Cardiac muscle cell (in vitro differentiated cells and primary cell): ENCODE data around the gene POU2F2. TPM values are rescaled to one million over a fixed set of nuclear protein-coding genes. Genes with fewer than 3 reads are reported as not detected.

Source experiments
- DNase-seq, 2 donors: peaks; one replicate each; pipeline versions ENCODE4 v3.0.0 to v3.0.0-alpha.2; 2010 to 2017; ENCODE audit warnings: low read depth in 1 of 2, low spot score in 1 of 2
- H3K27ac ChIP-seq: fragments of 200-600 bp; sonication (generic); 2 replicates; pipeline ENCODE4 v1.5.1; 2016
- H3K27me3 ChIP-seq: fragments of 200-600 bp; sonication (generic); 2 replicates; pipeline ENCODE4 v1.6.0; 2016; ENCODE audit warnings: control low read depth
- H3K36me3 ChIP-seq: fragments of 200-600 bp; sonication (generic); 2 replicates; pipeline ENCODE4 v1.5.1; 2016; ENCODE audit warnings: control low read depth
- H3K4me1 ChIP-seq: fragments of 200-600 bp; sonication (generic); 2 replicates; pipeline ENCODE4 v1.8.1; 2017; ENCODE audit warnings: low read depth, mild to moderate bottlenecking, mixed run types
- H3K4me3 ChIP-seq: fragments of 200-600 bp; sonication (generic); 2 replicates; pipeline ENCODE4 v1.5.1; 2016; ENCODE audit warnings: mild to moderate bottlenecking
- H3K9me3 ChIP-seq: fragments of 200-600 bp; sonication (generic); 2 replicates; pipeline ENCODE4 v1.5.1; 2017; ENCODE audit warnings: low read depth, mild to moderate bottlenecking, control low read depth
- CTCF ChIP-seq: IDR thresholded peaks from 2 replicates; pipeline ENCODE4 v1.5.1; 2012; ENCODE audit warnings: low read depth, mild to moderate bottlenecking, low read length
- polyA plus RNA-seq: library from polyadenylated mRNA; unstranded; fragments of >200 nt; fragmentation: Nextera tagmentation; extraction: Ambion mirVana; gene quantifications from 2 replicates; pipeline ENCODE4 v1.2.1, GENCODE V29; 2016
- total RNA-seq: library from RNA; depleted of rRNA; stranded (reverse); fragments of >200 nt; gene quantifications from 2 replicates; pipeline ENCODE4 v1.2.3, GENCODE V29; 2016

The POU2F2 gene
- total and polyA plus RNA-seq, 2 experiments from 2014 or later, result 0.12 TPM; not detected in 1

DNA sequence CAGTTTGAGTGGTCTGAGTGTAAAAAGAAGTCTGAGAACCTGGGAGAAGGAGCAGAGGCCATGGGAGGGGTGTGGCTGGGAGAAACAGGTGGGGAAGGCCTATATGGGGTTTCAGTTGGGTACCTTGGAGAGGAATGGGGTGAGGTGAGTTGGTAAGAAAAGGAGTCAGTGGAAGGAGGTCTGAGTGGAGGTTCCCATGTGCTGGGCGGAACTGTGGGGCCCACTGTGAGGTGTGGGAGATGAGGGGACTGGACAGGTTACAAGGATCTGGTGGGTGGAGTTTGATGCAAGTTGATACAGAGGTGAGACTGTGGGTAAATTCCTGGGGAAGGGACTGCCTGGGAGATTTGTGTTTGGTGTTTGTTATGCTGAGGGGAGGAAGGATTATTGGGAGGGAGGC, 54.2 kb downstream of the POU2F2 start:
- no peaks in the 10 kb centered on the region for H3K27me3 ChIP-seq
- no peak for TF ChIP-seq CTCF

GRCh38 chr19:42076380-42076944, 55.8 kb downstream of the POU2F2 start:
- peaks cover 24% of the 10 kb centered on the region for H3K36me3 ChIP-seq
- H3K27ac ChIP-seq, result peak overlapping the region; percentile 86
- DNase-seq, result no peak
- peaks cover 5% of the 10 kb centered on the region for H3K4me1 ChIP-seq
- H3K9me3 ChIP-seq, result no peaks in the 10 kb centered on the region
- no peaks in the 10 kb centered on the region for H3K27me3 ChIP-seq
- TF ChIP-seq CTCF, result no peak
- peak overlapping the region; percentile 73 for H3K4me3 ChIP-seq

More for the DNA sequence above, 54.2 kb downstream of the POU2F2 start:
- H3K36me3 ChIP-seq, result peaks cover 29% of the 10 kb centered on the region
- H3K4me1 ChIP-seq, result peaks cover 5% of the 10 kb centered on the region
- no peak for DNase-seq
- H3K9me3 ChIP-seq, result no peaks in the 10 kb centered on the region
- H3K27ac ChIP-seq, result no peak overlapping the region
- no peak overlapping the region for H3K4me3 ChIP-seq

GRCh38 chr19:42075616-42076379, 56.4 kb downstream of the POU2F2 start, which contains the start of gene ZNF574:
Gene ZNF574, plus strand, starts transcription at chr19:42076166. Its CDS starts 2,441 bp downstream, at chr19:42078607.
- peak within 1 kb of the TSS; percentile 73 for H3K4me3 ChIP-seq
- peak within 1 kb of the TSS; percentile 98 for H3K27ac ChIP-seq
- TF ChIP-seq CTCF, result no peak
- peak; percentile 100 for DNase-seq
- H3K36me3 ChIP-seq, result peaks cover 17% of the 10 kb centered on the region
- H3K4me1 ChIP-seq, result peaks cover 5% of the 10 kb centered on the region
- H3K27me3 ChIP-seq, result no peaks in the 10 kb centered on the region
- H3K9me3 ChIP-seq, result no peaks in the 10 kb centered on the region

GRCh38 chr19:42075364-42075615, 57.0 kb downstream of the POU2F2 start:
- Histone ChIP-seq H3K36me3 (peaks cover 15% of the 10 kb centered on the region), H3K4me1 (peaks cover 8% of the 10 kb centered on the region), H3K4me3 (peak overlapping the region; percentile 44), H3K27ac (peak overlapping the region; percentile 98), H3K27me3 (no peaks in the 10 kb centered on the region), H3K9me3 (no peaks in the 10 kb centered on the region)
- TF ChIP-seq CTCF, result no peak
- no peak for DNase-seq

GRCh38 chr19:42074513-42075363, 57.5 kb downstream of the POU2F2 start:
- H3K4me1 ChIP-seq, result peaks cover 14% of the 10 kb centered on the region
- peak in 1 of 2 donors; percentile 22 for DNase-seq
- peak overlapping the region; percentile 98 for H3K27ac ChIP-seq
- no peak for TF ChIP-seq CTCF
- H3K27me3 ChIP-seq, result no peaks in the 10 kb centered on the region
- no peaks in the 10 kb centered on the region for H3K9me3 ChIP-seq
- H3K36me3 ChIP-seq, result peaks cover 12% of the 10 kb centered on the region
- peak overlapping the region; percentile 44 for H3K4me3 ChIP-seq
